Stimulated activated CD4-positive, alpha-beta T cell treated with anti-CD3 and anti-CD28 coated beads, Interleukin-4, amount 100 ng/mL, for 24 hours (primary cell): ENCODE results near the gene POLR2M.

ENCODE experiments used
- DNase-seq: peaks from one replicate; pipeline ENCODE4 v3.0.0-alpha.2; 2020

POLR2M gene

DNA sequence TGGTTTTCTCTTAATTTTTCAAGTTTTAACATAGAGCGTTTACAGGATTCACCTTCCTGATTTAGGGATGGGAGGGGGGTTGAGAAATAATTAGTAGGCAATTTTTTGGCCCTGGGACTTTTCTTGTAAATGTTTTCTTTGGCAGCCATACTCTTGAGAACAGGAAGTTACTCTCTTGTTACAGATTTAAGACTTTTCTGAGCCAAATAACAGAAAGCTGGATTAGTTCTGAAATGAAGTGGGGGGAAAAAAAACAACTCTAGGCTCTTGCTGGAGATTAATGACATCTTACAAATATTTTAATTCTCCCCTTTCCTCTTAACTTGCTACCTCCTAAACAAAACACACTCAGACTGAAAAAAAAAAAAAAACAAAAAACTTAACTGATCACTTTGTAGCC is 13.8 kb upstream of the POLR2M start:
- no peak for DNase-seq

GRCh38 chr15:57694279-57694678 is 12.2 kb upstream of the POLR2M start:
- no peak for DNase-seq

GRCh38 chr15:57696146-57696545 is 10.4 kb upstream of the POLR2M start:
- no peak for DNase-seq

DNA sequence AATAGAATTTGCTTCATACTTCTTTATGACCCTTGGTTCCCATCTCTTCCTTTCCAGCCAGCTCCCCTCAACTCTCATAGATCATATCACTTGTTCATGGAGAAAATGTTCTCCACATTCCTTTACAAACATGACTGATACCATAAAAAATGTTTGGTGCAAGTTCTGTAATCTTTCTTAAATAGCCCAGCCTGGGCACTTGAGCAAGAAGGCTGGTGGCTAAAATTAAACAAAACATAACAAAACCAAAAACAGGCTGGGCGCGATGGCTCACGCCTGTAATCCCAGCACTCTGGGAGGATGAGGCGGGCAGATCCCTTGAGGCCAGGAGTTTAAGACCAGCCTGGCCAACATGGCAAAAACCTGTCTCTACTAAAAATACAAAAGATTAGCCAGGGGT is 8.9 kb upstream of the POLR2M start:
- no peak for DNase-seq

DNA sequence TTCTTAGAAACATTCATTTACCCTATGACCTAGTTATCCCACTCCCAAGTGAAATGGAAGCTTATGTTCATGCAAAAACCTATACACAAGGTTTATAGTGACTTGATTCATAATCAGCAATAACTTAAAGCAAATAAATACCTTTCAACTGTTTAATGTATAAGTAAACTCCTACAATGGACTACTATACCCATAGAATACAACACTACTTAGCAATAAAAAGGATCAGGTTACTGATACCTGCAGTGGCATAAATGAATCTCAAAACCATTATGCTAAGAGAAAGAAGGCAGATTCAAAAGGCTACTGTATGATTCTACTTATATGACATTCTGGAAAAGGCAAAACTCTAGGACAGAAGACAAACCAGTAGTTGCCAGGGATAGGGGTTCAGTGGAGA is 8.3 kb upstream of the POLR2M start:
- DNase-seq = no peak

- DNase-seq = no peak
Measured at GRCh38 chr15:57698991-57699390, 7.5 kb upstream of the POLR2M start.

DNA sequence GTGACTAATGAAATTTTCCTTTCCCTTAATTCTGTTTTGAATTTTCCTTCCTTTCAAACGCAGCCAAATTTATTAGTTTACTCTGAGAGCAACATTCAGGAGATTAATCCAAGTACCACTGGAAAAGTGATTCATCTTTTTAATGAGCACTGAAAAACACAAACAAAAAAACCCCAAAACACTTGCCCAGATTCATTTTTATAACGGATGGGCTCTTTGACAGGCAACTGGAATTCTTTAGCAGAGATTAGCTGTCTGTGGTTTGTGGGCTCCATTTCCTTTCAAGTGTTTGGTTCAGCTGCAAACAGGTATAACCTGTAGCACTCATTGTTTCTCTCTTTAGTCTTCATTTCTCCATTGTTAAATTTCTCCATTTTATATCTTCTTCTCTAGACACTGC is 3.1 kb upstream of the POLR2M start:
- DNase-seq = no peak

GRCh38 chr15:57704441-57704840 is 2.1 kb upstream of the POLR2M start:
- DNase-seq = no peak

GRCh38 chr15:57705746-57706404 is 639 bp upstream of the POLR2M start:
- no peak for DNase-seq

GRCh38 chr15:57708047-57708446 is 1.5 kb downstream of the POLR2M start:
- DNase-seq = no peak

- no peak for DNase-seq
Measured at GRCh38 chr15:57718309-57718708, 11.8 kb downstream of the POLR2M start.

- DNase-seq = no peak
Measured at GRCh38 chr15:57720867-57721266, 14.4 kb downstream of the POLR2M start.

DNA sequence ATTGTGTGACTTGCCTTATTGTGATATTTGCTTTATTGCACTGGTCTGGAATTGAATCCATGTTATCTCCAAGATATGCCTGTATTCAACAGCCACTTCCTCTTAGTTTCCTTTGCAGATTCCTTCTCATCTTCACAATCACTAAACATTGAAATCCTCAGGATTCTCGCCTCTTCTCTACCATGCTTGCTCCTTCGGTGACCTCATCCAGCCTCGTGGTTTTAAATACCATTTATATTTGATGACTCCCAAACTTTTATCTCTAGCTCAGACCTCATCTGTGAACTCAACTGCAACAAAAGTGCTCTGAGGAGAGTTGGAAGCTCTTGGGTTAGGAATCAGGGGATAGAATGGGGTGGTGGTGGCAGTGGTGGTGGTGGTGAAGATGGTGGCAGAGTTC is 19.9 kb downstream of the POLR2M start:
- no peak for DNase-seq

DNA sequence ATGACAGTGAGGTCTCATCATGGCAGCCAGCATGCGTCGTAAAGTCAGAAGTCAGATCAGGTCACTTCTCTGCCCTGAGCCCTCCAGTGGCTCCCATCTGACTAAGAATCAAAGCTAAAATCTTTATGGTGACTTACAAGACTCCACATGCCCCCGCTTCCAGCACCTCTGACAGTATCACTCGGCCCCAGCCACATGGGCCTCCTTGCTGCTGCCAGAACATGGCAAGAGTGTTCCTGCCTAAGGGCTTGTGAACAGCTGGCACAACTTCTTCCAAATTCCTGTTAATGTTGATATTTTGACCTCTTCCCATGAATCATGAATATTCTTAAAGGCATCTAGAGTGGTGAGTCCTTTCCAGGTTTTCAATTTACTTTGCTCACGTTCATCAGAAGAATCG is 20.5 kb downstream of the POLR2M start:
- no peak for DNase-seq

- DNase-seq = no peak
Measured at GRCh38 chr15:57728436-57728835, 21.9 kb downstream of the POLR2M start.

- no peak for DNase-seq
Measured at GRCh38 chr15:57730876-57731275, 24.4 kb downstream of the POLR2M start.

DNA sequence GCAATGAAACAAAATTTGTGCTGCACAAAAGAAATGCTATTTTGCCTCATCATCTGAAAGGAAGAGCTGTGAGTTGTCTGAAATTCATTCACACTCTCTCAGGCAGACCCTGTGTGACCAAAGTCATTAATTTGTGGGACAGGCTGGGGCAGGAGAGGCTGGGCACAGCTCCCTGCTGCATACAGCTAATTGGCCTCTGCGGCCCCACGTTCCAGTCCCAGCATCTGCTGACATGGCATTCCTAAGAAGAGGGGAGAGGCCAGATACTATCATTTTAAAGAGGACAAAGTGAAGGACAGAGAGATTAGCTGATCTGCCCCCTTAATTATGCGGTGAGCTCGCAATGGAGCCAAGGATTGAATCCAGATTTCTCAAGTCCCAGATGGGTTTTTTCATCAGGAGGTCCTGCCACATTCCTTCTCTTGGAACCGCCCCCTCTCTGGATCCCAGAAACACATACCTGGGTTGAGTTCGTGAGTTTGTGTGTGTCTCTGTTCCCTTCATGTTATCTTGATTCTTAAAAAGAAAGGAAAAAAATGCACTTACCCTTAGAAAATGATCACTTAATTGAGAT is 25.1 kb downstream of the POLR2M start:
- no peak for DNase-seq

GRCh38 chr15:57732526-57733331 is 26.2 kb downstream of the POLR2M start:
- peak; percentile 55 for DNase-seq

- DNase-seq = no peak
Measured at GRCh38 chr15:57734860-57735259, 28.3 kb downstream of the POLR2M start.

DNA sequence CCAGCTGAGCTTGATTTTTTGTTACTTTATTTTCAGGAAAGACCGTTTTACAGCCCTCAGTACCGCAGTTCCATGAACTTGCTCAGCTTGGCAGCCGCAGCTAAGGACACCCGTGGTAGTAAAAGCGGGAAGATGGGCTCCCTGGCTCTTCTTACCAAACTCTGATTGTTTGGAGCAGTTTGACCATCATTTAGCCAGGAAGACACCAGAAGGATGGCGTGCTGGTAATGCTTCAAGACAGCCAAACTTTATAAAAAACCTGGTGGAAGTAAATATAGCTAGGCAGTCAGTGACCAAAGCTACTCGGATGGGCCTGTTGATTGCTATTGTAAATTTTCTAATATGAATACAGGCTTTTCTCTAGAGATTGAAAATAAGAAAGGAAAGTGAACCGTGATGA is 28.9 kb downstream of the POLR2M start:
- no peak for DNase-seq

GRCh38 chr15:57735891-57736290 is 29.4 kb downstream of the POLR2M start:
- DNase-seq = no peak

DNA sequence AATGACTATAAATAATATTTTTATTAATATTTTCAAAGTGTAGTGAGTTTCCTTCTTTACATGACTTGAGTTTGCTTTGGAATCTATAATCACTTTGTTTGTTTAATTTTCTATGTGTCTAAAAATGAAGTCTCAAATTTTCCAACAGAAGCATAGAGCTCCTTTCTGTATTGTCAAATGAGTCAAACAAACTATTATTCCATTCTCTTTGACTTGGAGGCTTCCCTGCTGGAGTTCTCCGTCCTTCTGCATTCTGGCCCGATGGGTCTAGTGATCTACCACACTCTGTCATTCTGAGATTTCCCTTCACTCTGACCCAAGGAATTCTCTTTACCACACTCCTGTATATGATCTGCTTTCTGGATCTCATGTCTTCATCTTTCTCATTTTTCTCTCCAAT is 30.1 kb downstream of the POLR2M start:
- no peak for DNase-seq

GRCh38 chr15:57738734-57739237 is 32.3 kb downstream of the POLR2M start:
- DNase-seq = no peak

- no peak for DNase-seq
Measured at GRCh38 chr15:57740048-57740447, 33.5 kb downstream of the POLR2M start.
